SK-N-SH treated with all-trans-retinoic acid at 6 μM for 48 hours (cell line): ENCODE results near the gene PCSK5.

Source experiments
- ATAC-seq: fragments of 200-7000 bp; cut with Tn5 transposase; 3 replicates; pipeline ENCODE4 v1.9.1; 2020; ENCODE audit warnings: mild to moderate bottlenecking, moderate library complexity
- ARNTL ChIP-seq: fragments of 450-650 bp; formaldehyde crosslinking; IDR thresholded peaks from 2 replicates; pipeline ENCODE4 v1.5.0; 2020; ENCODE audit warnings: low read depth, mild to moderate bottlenecking, moderate library complexity, borderline replicate concordance
- BACH2 ChIP-seq: fragments of 250-450 bp; sonication (Bioruptor Pico); IDR thresholded peaks from 2 replicates; pipeline ENCODE4 v1.9.0; 2021; ENCODE audit warnings: mild to moderate bottlenecking, borderline replicate concordance
- CSDC2 ChIP-seq: fragments of 250-450 bp; sonication (Bioruptor Pico); IDR thresholded peaks from 2 replicates; pipeline ENCODE4 v1.5.0; 2020; ENCODE audit warnings: mild to moderate bottlenecking, moderate library complexity
- CSRNP3 ChIP-seq: fragments of 250-450 bp; sonication (Bioruptor Pico); IDR thresholded peaks from 2 replicates; pipeline ENCODE4 v1.5.1; 2021; ENCODE audit warnings: mild to moderate bottlenecking, moderate library complexity
- ESRRG ChIP-seq: fragments of 250-450 bp; sonication (Bioruptor Pico); IDR thresholded peaks from 2 replicates; pipeline ENCODE4 v1.6.1; 2021; ENCODE audit warnings: mild to moderate bottlenecking
- GLIS3 ChIP-seq: fragments of 250-450 bp; sonication (Bioruptor Pico); IDR thresholded peaks from 2 replicates; pipeline ENCODE4 v1.5.0; 2020; ENCODE audit warnings: mild to moderate bottlenecking, moderate library complexity
- ISL1 ChIP-seq: fragments of 250-450 bp; sonication (Bioruptor Pico); IDR thresholded peaks from 2 replicates; pipeline ENCODE4 v2.1.2; 2022; ENCODE audit warnings: mild to moderate bottlenecking, moderate library complexity
- OSR1 ChIP-seq: fragments of 250-450 bp; sonication (Bioruptor Pico); IDR thresholded peaks from 2 replicates; pipeline ENCODE4 v1.8.0; 2022; ENCODE audit warnings: moderate library complexity, mild to moderate bottlenecking, inconsistent platforms
- PPARA ChIP-seq: fragments of 250-450 bp; sonication (Bioruptor Pico); IDR thresholded peaks from 2 replicates; pipeline ENCODE4 v1.5.0; 2020; ENCODE audit warnings: mild to moderate bottlenecking, borderline replicate concordance
- RARB ChIP-seq: fragments of 250-450 bp; sonication (Bioruptor Pico); IDR thresholded peaks from 2 replicates; pipeline ENCODE4 v1.8.0; 2021; ENCODE audit warnings: mild to moderate bottlenecking, moderate library complexity
- TCF4 ChIP-seq: fragments of 250-450 bp; sonication (Bioruptor Pico); IDR thresholded peaks from 2 replicates; pipeline ENCODE4 v1.8.0; 2021; ENCODE audit warnings: mild to moderate bottlenecking, moderate library complexity, borderline replicate concordance
- TOX ChIP-seq: fragments of 250-450 bp; sonication (Bioruptor Pico); IDR thresholded peaks from 2 replicates; pipeline ENCODE4 v1.8.0; 2021; ENCODE audit warnings: mild to moderate bottlenecking, moderate library complexity, borderline replicate concordance
- ZC3H10 ChIP-seq: fragments of 250-450 bp; sonication (Bioruptor Pico); IDR thresholded peaks from 2 replicates; pipeline ENCODE4 v1.5.1; 2021; ENCODE audit warnings: mild to moderate bottlenecking, moderate library complexity
- ZFP3 ChIP-seq: fragments of 250-450 bp; sonication (Bioruptor Pico); IDR thresholded peaks from 2 replicates; pipeline ENCODE4 v1.5.0; 2020; ENCODE audit warnings: mild to moderate bottlenecking, moderate library complexity
- ZNF565 ChIP-seq: fragments of 450-650 bp; formaldehyde crosslinking; conservative IDR thresholded peaks from 2 replicates; pipeline ENCODE4 v1.5.0; 2020; ENCODE audit warnings: low read depth, mild to moderate bottlenecking, moderate library complexity
- ZNF70 ChIP-seq: fragments of 450-650 bp; formaldehyde crosslinking; IDR thresholded peaks from 2 replicates; pipeline ENCODE4 v1.5.0; 2020; ENCODE audit warnings: mild to moderate bottlenecking, moderate library complexity
- TF ChIP-seq, protein P1 (sequence below): fragments of 250-450 bp; sonication (Bioruptor Pico); IDR thresholded peaks from 2 replicates; pipeline ENCODE4 v1.8.0; 2021; ENCODE audit warnings: low read depth, mild to moderate bottlenecking, moderate library complexity, borderline replicate concordance
- TF ChIP-seq, protein P2 (sequence below): fragments of 250-450 bp; sonication (Bioruptor Pico); IDR thresholded peaks from 2 replicates; pipeline ENCODE4 v1.5.1; 2020; ENCODE audit warnings: low read depth, mild to moderate bottlenecking, moderate library complexity

The PCSK5 gene

GRCh38 chr9:76032797-76033373 lies 142.4 kb downstream of the PCSK5 start:
- ATAC-seq = no peak
- TF ChIP-seq ISL1 (CRISPR knock-in tag) = no peak
- TF ChIP-seq, protein P1, sequence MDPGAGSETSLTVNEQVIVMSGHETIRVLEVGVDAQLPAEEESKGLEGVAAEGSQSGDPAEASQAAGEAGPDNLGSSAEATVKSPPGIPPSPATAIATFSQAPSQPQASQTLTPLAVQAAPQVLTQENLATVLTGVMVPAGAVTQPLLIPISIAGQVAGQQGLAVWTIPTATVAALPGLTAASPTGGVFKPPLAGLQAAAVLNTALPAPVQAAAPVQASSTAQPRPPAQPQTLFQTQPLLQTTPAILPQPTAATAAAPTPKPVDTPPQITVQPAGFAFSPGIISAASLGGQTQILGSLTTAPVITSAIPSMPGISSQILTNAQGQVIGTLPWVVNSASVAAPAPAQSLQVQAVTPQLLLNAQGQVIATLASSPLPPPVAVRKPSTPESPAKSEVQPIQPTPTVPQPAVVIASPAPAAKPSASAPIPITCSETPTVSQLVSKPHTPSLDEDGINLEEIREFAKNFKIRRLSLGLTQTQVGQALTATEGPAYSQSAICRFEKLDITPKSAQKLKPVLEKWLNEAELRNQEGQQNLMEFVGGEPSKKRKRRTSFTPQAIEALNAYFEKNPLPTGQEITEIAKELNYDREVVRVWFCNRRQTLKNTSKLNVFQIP (CRISPR knock-in tag) = no peak
- no peak for TF ChIP-seq ARNTL (CRISPR knock-in tag)
- no peak for TF ChIP-seq ZFP3 (CRISPR knock-in tag)
- TF ChIP-seq BACH2 (CRISPR knock-in tag) = no peak
- TF ChIP-seq ESRRG (CRISPR knock-in tag) = no peak

- TF ChIP-seq TOX (CRISPR knock-in tag) = no peak
- no peak for TF ChIP-seq BACH2 (CRISPR knock-in tag)
- TF ChIP-seq OSR1 (CRISPR knock-in tag) = no peak
- TF ChIP-seq, protein P2, sequence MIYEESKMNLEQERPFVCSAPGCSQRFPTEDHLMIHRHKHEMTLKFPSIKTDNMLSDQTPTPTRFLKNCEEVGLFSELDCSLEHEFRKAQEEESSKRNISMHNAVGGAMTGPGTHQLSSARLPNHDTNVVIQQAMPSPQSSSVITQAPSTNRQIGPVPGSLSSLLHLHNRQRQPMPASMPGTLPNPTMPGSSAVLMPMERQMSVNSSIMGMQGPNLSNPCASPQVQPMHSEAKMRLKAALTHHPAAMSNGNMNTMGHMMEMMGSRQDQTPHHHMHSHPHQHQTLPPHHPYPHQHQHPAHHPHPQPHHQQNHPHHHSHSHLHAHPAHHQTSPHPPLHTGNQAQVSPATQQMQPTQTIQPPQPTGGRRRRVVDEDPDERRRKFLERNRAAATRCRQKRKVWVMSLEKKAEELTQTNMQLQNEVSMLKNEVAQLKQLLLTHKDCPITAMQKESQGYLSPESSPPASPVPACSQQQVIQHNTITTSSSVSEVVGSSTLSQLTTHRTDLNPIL (CRISPR knock-in tag) = no peak
- ATAC-seq = no peak
These were observed 143.6 kb downstream of the PCSK5 start for GRCh38 chr9:76034049-76034448.

DNA sequence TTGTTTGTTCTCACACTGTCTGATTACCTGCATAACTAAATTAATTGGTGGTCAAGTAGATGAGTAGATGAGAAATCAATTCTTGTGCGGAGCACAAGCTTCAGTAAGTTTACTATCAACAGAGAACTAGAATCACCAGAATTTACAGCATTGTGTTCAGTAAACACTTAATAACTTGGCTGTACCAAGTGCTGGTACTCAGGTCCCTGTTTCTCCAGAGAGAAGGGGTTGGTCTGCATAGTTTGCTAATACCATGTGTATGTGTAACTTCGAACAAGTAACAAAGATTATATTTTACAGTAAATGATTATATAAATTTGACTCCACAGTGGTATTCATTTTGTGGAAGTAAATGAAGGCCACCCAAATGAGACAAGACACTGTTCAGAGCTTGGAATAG lies 146.3 kb downstream of the PCSK5 start:
- TF ChIP-seq ISL1 (CRISPR knock-in tag) (no peak), TOX (CRISPR knock-in tag) (no peak), TCF4 (no peak), BACH2 (CRISPR knock-in tag) (no peak), ZNF565 (no peak), PPARA (no peak), ZC3H10 (CRISPR knock-in tag) (no peak), GLIS3 (CRISPR knock-in tag) (no peak), CSDC2 (CRISPR knock-in tag) (no peak), ZNF70 (no peak), ZFP3 (CRISPR knock-in tag) (no peak)
- TF ChIP-seq, protein P2 (CRISPR knock-in tag) = no peak
- TF ChIP-seq, protein P1 (CRISPR knock-in tag) = no peak
- no peak for ATAC-seq

DNA sequence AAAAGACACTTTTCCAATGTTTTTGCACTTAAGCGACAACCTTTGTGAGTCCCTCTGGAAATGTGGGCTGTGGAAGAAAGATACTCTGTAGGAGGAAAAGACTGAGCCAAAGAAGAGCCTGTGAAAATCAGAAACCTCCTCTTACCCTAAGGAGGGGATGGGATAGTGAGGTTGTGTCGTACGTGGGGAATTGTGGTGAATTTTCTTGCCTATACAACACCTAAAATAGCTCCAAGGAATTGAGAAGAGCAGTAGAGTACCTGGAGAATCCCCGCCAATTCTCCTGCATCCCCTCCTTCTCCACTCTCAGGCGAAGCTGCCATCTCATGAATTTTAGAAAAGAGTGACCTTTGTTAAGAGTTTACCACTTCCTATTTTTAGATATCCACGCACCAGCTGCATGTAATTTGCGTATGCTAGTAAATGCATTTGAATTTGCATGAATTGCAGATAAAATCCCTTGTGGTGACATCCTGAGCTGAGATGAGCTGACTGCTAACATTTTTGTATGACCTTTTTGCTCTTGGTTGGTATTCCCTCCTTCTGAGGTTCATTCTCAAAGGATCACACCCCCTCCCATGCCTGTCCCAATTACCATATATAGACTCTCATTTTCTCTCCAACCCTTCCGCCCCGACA lies 147.2 kb downstream of the PCSK5 start:
- TF ChIP-seq, protein P1 (CRISPR knock-in tag) = no peak
- TF ChIP-seq TOX (CRISPR knock-in tag) (no peak), ZFP3 (CRISPR knock-in tag) (no peak), RARB (CRISPR knock-in tag) (no peak), CSDC2 (CRISPR knock-in tag) (no peak), ESRRG (CRISPR knock-in tag) (no peak), BACH2 (CRISPR knock-in tag) (no peak), PPARA (no peak), CSRNP3 (CRISPR knock-in tag) (no peak), ZNF70 (no peak)
- no peak for ATAC-seq
